HCT116 (cell line): ENCODE measurements around the gene RAET1E. TPM values are rescaled to one million over a fixed set of nuclear protein-coding genes. Genes with fewer than 3 reads are reported as not detected.

Experiments used
- ATAC-seq: fragments of 200-7000 bp; cut with Tn5 transposase; 2 replicates; pipeline ENCODE4 v1.9.1; 2020; ENCODE audit warnings: mild to moderate bottlenecking, moderate library complexity
- BruUV-seq: library from RNA; stranded (reverse); fragments of 400-500 nt; replicated peaks from 2 replicates; lab custom pipeline; 2021; lab: Mats Ljungman, UMichigan
- CTCF ChIA-PET: fragments of 300-600 bp; sonication (Branson Sonifier 250); formaldehyde crosslinking; loops from one replicate; lab custom pipeline; 2021; ENCODE audit warnings: antibody characterized with exemption; lab: Charles Lee
- POLR2A ChIA-PET: fragments of 300-600, 350-600 bp; sonication (Branson Sonifier 250); formaldehyde crosslinking; loops from one replicate; lab custom pipeline; 2021; ENCODE audit warnings: antibody characterized with exemption; lab: Charles Lee
- RAD21 ChIA-PET, 2 experiments: fragments of 300-600 bp; sonication (Branson Sonifier 250); formaldehyde crosslinking; loops; one replicate each; lab custom pipeline; 2023; ENCODE audit warnings: low total read pairs in 2 of 2; ENCODE audit not compliant: uncharacterized antibody in 2 of 2, unreplicated experiment in 2 of 2, low non-redundant PET in 1 of 2; lab: Charles Lee
- DNase-seq: peaks from one replicate; pipeline ENCODE4 v3.0.0-alpha.2; 2010; ENCODE audit warnings: low read depth, low spot score
- H2AFZ ChIP-seq: fragments of 200-600 bp; shearing (Covaris generic), sonication (generic); 2 replicates; pipeline ENCODE4 v1.6.1; 2017; ENCODE audit warnings: low read depth, mixed run types, mixed read lengths, antibody characterized with exemption, low read length; ENCODE audit not compliant: poor library complexity, severe bottlenecking
- H3K27ac ChIP-seq: 2 replicates; pipeline ENCODE4 v1.5.1; 2012; ENCODE audit warnings: low read depth, low read length
- H3K27me3 ChIP-seq: fragments of 200-600 bp; sonication (generic); 2 replicates; pipeline ENCODE4 v1.6.1; 2016; ENCODE audit warnings: mixed run types, low read length, mixed read lengths; ENCODE audit not compliant: insufficient read depth
- H3K36me3 ChIP-seq, 2 experiments: fragments of 200-500 bp in 1 of 2; fragments of 200-600 bp in 1 of 2; sonication (Bioruptor generic) in 1 of 2; sonication (generic) in 1 of 2; 2 replicates each; pipeline versions ENCODE4 v1.5.1 to v1.6.1; 2014 to 2016; ENCODE audit warnings: low read length in 2 of 2, inconsistent platforms in 1 of 2, mixed read lengths in 1 of 2, mixed run types in 1 of 2; ENCODE audit not compliant: insufficient read depth in 2 of 2, control insufficient read depth in 1 of 2
- H3K4me1 ChIP-seq, 2 experiments: fragments of 200-600 bp in 1 of 2; sonication (generic) in 1 of 2; 2 replicates each; pipeline versions ENCODE4 v1.5.1 to v1.6.1; 2012 to 2017; ENCODE audit warnings: low read length in 2 of 2, inconsistent platforms in 1 of 2, mild to moderate bottlenecking in 1 of 2, mixed read lengths in 1 of 2, mixed run types in 1 of 2, moderate library complexity in 1 of 2; ENCODE audit not compliant: insufficient read depth in 2 of 2, control insufficient read depth in 1 of 2
- H3K4me2 ChIP-seq: fragments of 200-600 bp; sonication (generic); 2 replicates; pipeline ENCODE4 v1.6.1; 2017; ENCODE audit warnings: mixed run types, low read length, mixed read lengths
- H3K4me3 ChIP-seq, 2 experiments: fragments of 200-600 bp in 1 of 2; sonication (generic) in 1 of 2; replicated peaks in 1 of 2; 2 replicates each; pipeline ENCODE4 v1.5.1; 2011 to 2016; ENCODE audit warnings: low read length in 2 of 2, control low read depth in 1 of 2, low read depth in 1 of 2, mild to moderate bottlenecking in 1 of 2, mixed read lengths in 1 of 2, mixed run types in 1 of 2
- H3K79me2 ChIP-seq: fragments of 200-600 bp; sonication (generic); 2 replicates; pipeline ENCODE4 v1.6.1; 2017; ENCODE audit warnings: mild to moderate bottlenecking, mixed run types, low read length, moderate library complexity, mixed read lengths; ENCODE audit not compliant: insufficient read depth
- H3K9ac ChIP-seq: fragments of 200-600 bp; sonication (generic); 2 replicates; pipeline ENCODE4 v1.6.1; 2016; ENCODE audit warnings: low read length, mixed read lengths
- H3K9me2 ChIP-seq: fragments of 200-600 bp; sonication (generic), shearing (Covaris generic); 2 replicates; pipeline ENCODE4 v1.6.1; 2017; ENCODE audit warnings: mixed run types, mild to moderate bottlenecking, moderate library complexity; ENCODE audit not compliant: insufficient read depth
- H3K9me3 ChIP-seq, 2 experiments: fragments of 200-500 bp in 1 of 2; fragments of 200-600 bp in 1 of 2; sonication (Bioruptor generic) in 1 of 2; sonication (generic) in 1 of 2; 2 replicates each; pipeline ENCODE4 v1.6.1; 2014 to 2017; ENCODE audit warnings: low read length in 2 of 2, mixed read lengths in 2 of 2, inconsistent platforms in 1 of 2, low read depth in 1 of 2, mild to moderate bottlenecking in 1 of 2, mixed run types in 1 of 2, moderate library complexity in 1 of 2; ENCODE audit not compliant: control insufficient read depth in 1 of 2, insufficient read depth in 1 of 2
- H4K20me1 ChIP-seq: fragments of 200-600 bp; sonication (generic), shearing (Covaris generic); 2 replicates; pipeline ENCODE4 v1.6.1; 2017; ENCODE audit warnings: mixed run types, mild to moderate bottlenecking, moderate library complexity; ENCODE audit not compliant: insufficient read depth
- CEBPB ChIP-seq: IDR thresholded peaks from 2 replicates; pipeline ENCODE4 v1.6.1; 2012; ENCODE audit warnings: low read depth
- CTCF ChIP-seq, 3 experiments: fragments of 200-600 bp in 1 of 3; sonication (generic) in 1 of 3; IDR thresholded peaks in 2 of 3; conservative IDR thresholded peaks in 1 of 3; 2 replicates each; pipeline ENCODE4 v1.5.1; 2012 to 2017; ENCODE audit warnings: low read depth in 2 of 3, low read length in 2 of 3, antibody characterized with exemption in 1 of 3, borderline replicate concordance in 1 of 3, control low read depth in 1 of 3, mild to moderate bottlenecking in 1 of 3, mixed read lengths in 1 of 3, mixed run types in 1 of 3, moderate library complexity in 1 of 3; ENCODE audit not compliant: insufficient read depth in 1 of 3
- EGR1 ChIP-seq: IDR thresholded peaks from 2 replicates; pipeline ENCODE4 v1.6.1; 2012; ENCODE audit warnings: low read depth
- MAX ChIP-seq: IDR thresholded peaks from 2 replicates; pipeline ENCODE4 v1.6.1; 2012
- RAD21 ChIP-seq: IDR thresholded peaks from 2 replicates; pipeline ENCODE4 v1.6.1; 2012; ENCODE audit warnings: low read depth, mild to moderate bottlenecking
- REST ChIP-seq: IDR thresholded peaks from 2 replicates; pipeline ENCODE4 v1.6.1; 2012; ENCODE audit warnings: low read depth
- SP1 ChIP-seq: IDR thresholded peaks from 2 replicates; pipeline ENCODE4 v1.6.1; 2012; ENCODE audit warnings: low read depth
- ZBTB33 ChIP-seq: IDR thresholded peaks from 2 replicates; pipeline ENCODE4 v1.6.1; 2011; ENCODE audit warnings: mild to moderate bottlenecking, low read length, moderate library complexity; ENCODE audit not compliant: insufficient replicate concordance; ENCODE audit errors: extremely low read depth
- intact Hi-C: fragments of 100-400 bp; cut with micrococcal nuclease; formaldehyde crosslinking; loops from 2 replicates; pipeline ENCODE4 v1.10.0; 2022
- total RNA-seq: library from RNA; stranded (reverse); gene quantifications from one replicate; pipeline ENCODE4 v1.2.1, GENCODE V29; 2021; ENCODE audit not compliant: unreplicated experiment

RAET1E gene
- total RNA-seq, 1 experiment from 2014 or later: 3.9 TPM

- Histone ChIP-seq H3K9ac (no peak overlapping the region), H3K27ac (no peak overlapping the region), H3K4me1 (peaks cover 23 to 48% of the 10 kb centered on the region in 2 experiments), H3K4me3 (no peak overlapping the region), H3K79me2 (peaks cover 23% of the 10 kb centered on the region), H3K9me3 (no peaks in the 10 kb centered on the region), H3K27me3 (no peaks in the 10 kb centered on the region), H4K20me1 (no peaks in the 10 kb centered on the region), H2AFZ (no peak overlapping the region), H3K9me2 (no peaks in the 10 kb centered on the region), H3K4me2 (no peak overlapping the region), H3K36me3 (no peaks in the 10 kb centered on the region)
- ChIA-PET POLR2A (interaction anchor here (0.9 kb wide), 1 partner anchor 15 kb away, joined by 3 read pairs; no protein-coding TSS in a partner anchor), CTCF (interaction anchor here (0.5 kb wide), 1 partner anchor 536 kb away, joined by 3 read pairs; no protein-coding TSS in a partner anchor), RAD21 (interaction anchor here in 1 of 2 experiments (0.6 kb wide), 1 partner anchor 80 kb away, joined by 7 read pairs; no protein-coding TSS in a partner anchor)
- DNase-seq: no peak
- no TSS peak for BruUV-seq
- ATAC-seq: no peak
- intact Hi-C loops: no loop called here
- TF ChIP-seq RAD21 (peak; percentile 53), CTCF (IDR thresholded peaks at IDR 0.05 in 2 of 3, conservative IDR thresholded peaks at IDR 0.05 in 1 of 3; ENCODE audit: borderline replicate concordance in 1 of 3, insufficient read depth in 1 of 3, low read depth in 2 of 3, low read length in 2 of 3) (0 out of 6 replicates have a peak, but pooled peaks of 2 of the 3 experiments have one; percentile 6 to 31), CEBPB (0 out of 2 replicates have a peak, but pooled peaks have one; percentile 31), REST (no peak), SP1 (no peak), MAX (no peak), EGR1 (no peak), ZBTB33 (no peak)
Observed at GRCh38 chr6:149860834-149861602, 36.9 kb downstream of the RAET1E start.
